BJ (cell line): ENCODE data around the gene RBKS. TPM values are rescaled to one million over a fixed set of nuclear protein-coding genes. Genes with fewer than 3 reads are reported as not detected.

Experiments used
- CTCF ChIA-PET: fragments of 350-600 bp; formaldehyde crosslinking; extraction: SDS; loops from one replicate; lab custom pipeline; 2021; ENCODE audit warnings: antibody characterized with exemption, inconsistent platforms; lab: Yijun Ruan, JAX
- POLR2A ChIA-PET: fragments of 300-600 bp; sonication (Branson Sonifier 250); formaldehyde crosslinking; extraction: SDS; loops from one replicate; lab custom pipeline; 2021; ENCODE audit warnings: antibody characterized with exemption; lab: Charles Lee
- DNase-seq: peaks from one replicate; pipeline ENCODE4 v3.0.0-alpha.2; 2011; ENCODE audit warnings: low read depth
- H3K27me3 ChIP-seq: 2 replicates; pipeline ENCODE4 v1.6.0; 2011; ENCODE audit warnings: low read length; ENCODE audit not compliant: control insufficient read depth, insufficient read depth
- H3K36me3 ChIP-seq: 2 replicates; pipeline ENCODE4 v1.5.1; 2011; ENCODE audit warnings: low read length; ENCODE audit not compliant: control insufficient read depth, insufficient read depth
- H3K4me3 ChIP-seq: 2 replicates; pipeline ENCODE4 v1.5.1; 2011; ENCODE audit warnings: low read depth, mild to moderate bottlenecking, control low read depth, low read length
- polyA plus RNA-seq: library from polyadenylated mRNA; depleted of rRNA; stranded (reverse); fragments of >200 nt; gene quantifications from 2 replicates; pipeline ENCODE4 v1.2.3, GENCODE V29; 2011
- TF ChIP-seq, protein P1 (sequence below): IDR thresholded peaks from 2 replicates; pipeline ENCODE4 v1.5.1; 2011; ENCODE audit warnings: low read depth, mild to moderate bottlenecking, control low read depth, inconsistent platforms, low read length, moderate library complexity; ENCODE audit not compliant: insufficient read depth

RBKS gene
- polyA plus RNA-seq, 1 experiment, result 1.8 TPM

DNA sequence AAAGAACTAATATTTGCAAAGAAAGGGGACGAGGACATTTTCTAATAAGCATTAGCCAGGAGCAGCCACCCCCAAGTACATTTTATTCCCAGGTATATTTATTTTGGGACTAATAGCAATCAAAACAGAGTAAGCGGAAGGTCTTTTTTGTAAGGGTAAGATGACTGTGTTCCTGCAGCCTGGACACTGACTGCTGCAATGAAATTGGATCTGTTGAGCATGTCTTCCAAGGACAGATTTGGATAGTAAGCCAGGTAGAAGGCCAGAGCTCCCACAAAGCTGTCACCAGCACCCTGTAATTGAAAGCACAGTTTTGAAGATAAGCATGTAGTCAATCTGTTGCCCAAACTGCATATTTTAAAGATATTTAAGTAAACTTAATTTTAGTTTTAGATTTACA is 108.7 kb downstream of the RBKS start:
- H3K36me3 ChIP-seq, result peaks cover 3% of the 10 kb centered on the region; the same call in 1 of the 2 replicates

DNA sequence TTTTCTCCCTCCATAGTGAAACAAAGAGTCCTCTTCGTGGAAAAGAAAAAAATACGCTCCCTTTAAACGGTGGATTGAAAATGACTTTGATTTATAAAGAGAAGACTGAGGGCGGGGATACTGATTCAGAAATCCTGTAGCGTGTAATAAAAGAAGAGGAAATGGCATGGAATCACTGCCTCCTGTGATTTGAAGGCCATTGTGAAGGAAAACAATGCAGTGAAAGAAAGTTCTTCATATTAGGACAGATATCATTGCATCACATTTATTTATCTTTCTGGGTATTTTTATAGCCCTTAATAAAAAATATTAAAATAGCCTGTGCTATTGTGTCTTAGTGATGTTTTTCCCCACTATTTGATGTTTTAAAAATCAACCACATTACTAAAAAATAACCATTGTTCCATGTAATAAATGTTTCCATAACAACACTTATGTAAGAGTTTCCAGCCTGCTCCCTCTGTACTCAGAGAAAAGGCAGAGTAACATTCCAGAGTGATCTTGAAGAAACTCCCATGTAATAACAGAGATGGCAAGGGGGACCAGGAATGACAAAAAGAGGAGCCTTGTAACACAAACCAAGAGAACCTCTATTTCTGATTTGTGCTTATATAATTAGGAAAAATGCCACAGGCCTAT is 110.7 kb downstream of the RBKS start:
- TF ChIP-seq, protein P1, sequence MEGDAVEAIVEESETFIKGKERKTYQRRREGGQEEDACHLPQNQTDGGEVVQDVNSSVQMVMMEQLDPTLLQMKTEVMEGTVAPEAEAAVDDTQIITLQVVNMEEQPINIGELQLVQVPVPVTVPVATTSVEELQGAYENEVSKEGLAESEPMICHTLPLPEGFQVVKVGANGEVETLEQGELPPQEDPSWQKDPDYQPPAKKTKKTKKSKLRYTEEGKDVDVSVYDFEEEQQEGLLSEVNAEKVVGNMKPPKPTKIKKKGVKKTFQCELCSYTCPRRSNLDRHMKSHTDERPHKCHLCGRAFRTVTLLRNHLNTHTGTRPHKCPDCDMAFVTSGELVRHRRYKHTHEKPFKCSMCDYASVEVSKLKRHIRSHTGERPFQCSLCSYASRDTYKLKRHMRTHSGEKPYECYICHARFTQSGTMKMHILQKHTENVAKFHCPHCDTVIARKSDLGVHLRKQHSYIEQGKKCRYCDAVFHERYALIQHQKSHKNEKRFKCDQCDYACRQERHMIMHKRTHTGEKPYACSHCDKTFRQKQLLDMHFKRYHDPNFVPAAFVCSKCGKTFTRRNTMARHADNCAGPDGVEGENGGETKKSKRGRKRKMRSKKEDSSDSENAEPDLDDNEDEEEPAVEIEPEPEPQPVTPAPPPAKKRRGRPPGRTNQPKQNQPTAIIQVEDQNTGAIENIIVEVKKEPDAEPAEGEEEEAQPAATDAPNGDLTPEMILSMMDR, result no peak
- ChIA-PET CTCF (interaction anchor here (0.6 to 1.1 kb wide), 2 partner anchors 26 to 404 kb away, joined by 3 to 5 read pairs; no protein-coding TSS in a partner anchor), POLR2A (no interaction called here)
- no peaks in the 10 kb centered on the region for H3K27me3 ChIP-seq
- DNase-seq, result no peak
- peaks cover 3% of the 10 kb centered on the region for H3K36me3 ChIP-seq
- H3K4me3 ChIP-seq, result no peak overlapping the region

More for the DNA sequence above, 108.7 kb downstream of the RBKS start:
- TF ChIP-seq, protein P1, result no peak
- no peak overlapping the region for H3K4me3 ChIP-seq
- ChIA-PET CTCF (interaction anchor here (1.1 to 1.5 kb wide), 2 partner anchors 11 to 320 kb away, joined by 3 to 5 read pairs; no protein-coding TSS in a partner anchor), POLR2A (no interaction called here)
- DNase-seq, result no peak
- H3K27me3 ChIP-seq, result no peaks in the 10 kb centered on the region

- H3K27me3 ChIP-seq, result no peaks in the 10 kb centered on the region
- no peak for DNase-seq
These were observed 113.5 kb downstream of the RBKS start for GRCh38 chr2:27776696-27777095.

DNA sequence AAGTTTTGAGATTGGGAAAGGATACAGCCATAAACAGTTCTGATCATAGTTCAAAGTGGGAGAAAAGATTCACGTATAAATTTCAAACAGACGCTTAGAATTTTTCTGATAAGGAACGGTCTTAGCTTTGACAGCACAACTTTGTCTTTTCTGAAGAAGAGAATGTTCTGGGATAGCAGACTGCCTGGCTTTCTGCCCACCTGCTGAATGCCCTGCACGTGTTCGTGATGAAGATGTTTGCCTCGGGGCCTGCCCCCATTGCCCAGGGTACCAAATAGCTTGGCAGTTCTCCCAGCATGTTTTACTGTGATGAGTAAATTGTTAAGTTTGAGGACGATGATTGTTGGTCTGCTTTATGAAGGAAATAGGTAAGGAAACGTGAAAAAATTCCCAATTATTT is 114.1 kb downstream of the RBKS start:
- DNase-seq, result no peak
- H3K27me3 ChIP-seq, result no peaks in the 10 kb centered on the region
- CTCF ChIA-PET, result interaction anchor here (1.5 to 2.1 kb wide), 3 partner anchors 14 to 72 kb away, joined by 3 to 7 read pairs (median 4); no protein-coding TSS in a partner anchor
- POLR2A ChIA-PET, result no interaction called here
- TF ChIP-seq, protein P1, result no peak
- H3K36me3 ChIP-seq, result peaks cover 5% of the 10 kb centered on the region
- H3K4me3 ChIP-seq, result no peak overlapping the region

More at GRCh38 chr2:27776696-27777095, 113.5 kb downstream of the RBKS start:
- TF ChIP-seq, protein P1, result no peak
- POLR2A ChIA-PET, result no interaction called here
- Histone ChIP-seq H3K4me3 (no peak overlapping the region), H3K36me3 (peaks cover 5% of the 10 kb centered on the region)
- CTCF ChIA-PET, result interaction anchor here (2.1 kb wide), 1 partner anchor 13 kb away, joined by 7 read pairs; no protein-coding TSS in a partner anchor

DNA sequence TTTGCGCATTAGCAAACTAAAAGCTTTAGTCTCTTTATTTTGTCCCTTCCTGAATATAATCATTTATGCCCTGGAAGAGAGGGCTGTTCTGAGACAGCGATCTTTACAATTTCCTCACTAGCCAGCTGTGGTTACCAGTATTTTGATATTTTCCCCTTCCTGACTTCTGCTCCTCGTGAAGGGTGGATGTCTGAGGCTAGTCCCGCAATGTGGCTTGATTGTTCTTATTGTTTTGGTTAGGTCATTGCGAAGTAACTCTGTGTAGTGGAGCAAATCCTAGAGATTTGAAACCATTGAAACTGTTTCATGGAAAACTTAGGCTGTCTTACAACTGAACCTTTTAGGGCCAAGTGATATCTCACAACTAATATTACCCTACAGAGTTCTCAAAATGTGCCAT is 116.2 kb downstream of the RBKS start:
- CTCF ChIA-PET, result interaction anchor here (1.0 to 2.8 kb wide), 3 partner anchors 12 to 21 kb away, joined by 3 to 12 read pairs (median 3); no protein-coding TSS in a partner anchor
- POLR2A ChIA-PET, result no interaction called here

More for the DNA sequence above, 116.2 kb downstream of the RBKS start:
- no peaks in the 10 kb centered on the region for H3K27me3 ChIP-seq
- TF ChIP-seq, protein P1, result no peak
- peaks cover 2% of the 10 kb centered on the region; the same call in 1 of the 2 replicates for H3K36me3 ChIP-seq
- DNase-seq, result no peak
- no peak overlapping the region for H3K4me3 ChIP-seq
